NCI-H526 treated with DMSO at 0.1 percent for 48 hours (cell line): ENCODE measurements around the gene PGRMC1.
"Not testable (repeated sequence)": the region's sequence is repeated elsewhere in the genome, so short reads cannot be mapped to it uniquely, and the experiment has no call there.

Experiments
- DNase-seq: peaks from one replicate; lab custom pipeline; 2025; lab: John Stamatoyannopoulos, UW

PGRMC1 gene

GRCh38 chrX:119235051-119235511 lies 1.0 kb upstream of the PGRMC1 start:
- no peak for DNase-seq

- DNase-seq: peak; percentile 47
These were observed 807 bp downstream of the PGRMC1 start for GRCh38 chrX:119236623-119237561.

GRCh38 chrX:119237562-119237942 lies 1.5 kb downstream of the PGRMC1 start:
- DNase-seq: no peak

DNA sequence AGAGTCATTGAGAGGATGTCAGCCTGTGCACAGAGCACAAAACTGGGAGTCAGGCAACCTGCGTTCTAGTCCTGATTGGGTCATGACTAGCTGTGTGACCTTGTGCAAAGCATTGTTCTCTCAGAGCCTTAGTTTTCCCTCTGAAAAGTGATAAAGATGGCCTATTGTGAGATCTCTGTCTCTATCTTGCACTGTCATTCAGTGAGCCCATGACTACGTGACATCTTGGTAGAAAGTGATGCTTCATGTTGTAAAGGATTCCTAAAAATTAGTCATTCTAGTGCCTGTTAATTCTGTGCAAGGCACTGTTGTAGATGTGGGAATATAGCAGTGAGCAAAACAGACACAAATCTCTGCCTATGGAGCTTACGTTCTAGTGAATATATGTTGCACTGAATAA lies 2.5 kb downstream of the PGRMC1 start:
- no peak for DNase-seq

GRCh38 chrX:119240356-119240755 lies 4.3 kb downstream of the PGRMC1 start:
- DNase-seq: no peak

GRCh38 chrX:119247702-119248101 lies 11.6 kb downstream of the PGRMC1 start:
- DNase-seq: no peak

GRCh38 chrX:119249891-119250290 lies 13.8 kb downstream of the PGRMC1 start:
- no peak for DNase-seq

- peak; percentile 60 for DNase-seq
These were observed 15.3 kb downstream of the PGRMC1 start for GRCh38 chrX:119251386-119251785.

- peak; percentile 84 for DNase-seq
These were observed 16.6 kb downstream of the PGRMC1 start for GRCh38 chrX:119252716-119253115.

- peak; percentile 8 for DNase-seq
These were observed 30.4 kb downstream of the PGRMC1 start for GRCh38 chrX:119266364-119266995.

- DNase-seq: not testable (repeated sequence)
These were observed 31.0 kb downstream of the PGRMC1 start for GRCh38 chrX:119267115-119267514.

DNA sequence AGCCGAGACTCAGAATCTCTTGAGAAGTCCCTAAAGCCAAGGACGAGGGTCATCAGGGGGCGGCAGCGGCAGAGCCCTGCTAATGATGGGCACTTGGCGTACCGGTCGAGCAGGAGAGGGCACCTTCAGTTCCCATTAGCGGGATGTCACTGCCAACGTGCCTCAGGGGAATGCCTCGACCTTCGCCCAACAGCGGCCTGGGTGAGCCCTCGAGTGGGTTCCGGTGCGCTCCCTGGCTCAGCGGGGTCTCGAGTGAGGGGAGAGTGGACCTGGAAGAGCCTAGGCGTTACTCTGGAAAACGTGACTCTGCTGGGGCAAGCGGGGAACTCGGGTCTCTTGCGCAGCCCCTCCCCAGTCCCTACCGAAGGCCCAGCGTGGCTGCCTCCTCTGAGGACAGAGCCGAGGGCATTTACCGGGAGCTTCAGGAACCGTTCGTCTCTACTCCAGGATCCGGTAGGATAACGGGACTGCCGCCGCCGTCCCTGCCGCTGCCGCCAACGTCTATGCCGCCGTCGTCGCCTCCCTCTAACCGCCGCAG lies 36.9 kb downstream of the PGRMC1 start:
- DNase-seq: no peak

- no peak for DNase-seq
These were observed 37.5 kb downstream of the PGRMC1 start for GRCh38 chrX:119273420-119274192.

- not testable (repeated sequence) for DNase-seq
These were observed 46.3 kb downstream of the PGRMC1 start for GRCh38 chrX:119282347-119282746.

DNA sequence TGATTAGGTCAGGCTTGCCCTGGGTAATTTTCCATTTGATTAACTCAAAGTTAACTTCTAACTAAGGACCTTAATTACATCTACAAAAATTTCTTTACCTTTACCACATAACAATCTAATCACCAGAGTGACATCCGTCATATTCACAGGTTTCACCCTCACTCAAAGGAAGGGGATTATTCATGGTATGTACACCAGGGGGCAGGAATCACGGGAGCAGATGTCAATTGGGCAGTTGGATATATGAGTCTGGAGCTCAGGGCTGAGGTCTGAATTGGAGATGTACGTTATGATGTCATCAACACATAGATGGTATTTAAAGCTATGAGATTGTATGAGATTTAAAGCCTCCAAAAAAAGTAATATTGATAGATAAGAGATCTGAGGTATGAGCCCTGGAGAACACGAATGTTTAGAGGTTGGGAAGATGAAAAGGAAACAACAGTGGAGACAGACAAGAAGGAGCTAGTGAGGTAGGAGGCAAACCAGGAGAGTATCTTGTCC lies 52.9 kb downstream of the PGRMC1 start:
- DNase-seq: no peak

GRCh38 chrX:119290476-119290875 lies 54.4 kb downstream of the PGRMC1 start:
- no peak for DNase-seq

GRCh38 chrX:119291246-119291645 lies 55.2 kb downstream of the PGRMC1 start:
- not testable (repeated sequence) for DNase-seq

DNA sequence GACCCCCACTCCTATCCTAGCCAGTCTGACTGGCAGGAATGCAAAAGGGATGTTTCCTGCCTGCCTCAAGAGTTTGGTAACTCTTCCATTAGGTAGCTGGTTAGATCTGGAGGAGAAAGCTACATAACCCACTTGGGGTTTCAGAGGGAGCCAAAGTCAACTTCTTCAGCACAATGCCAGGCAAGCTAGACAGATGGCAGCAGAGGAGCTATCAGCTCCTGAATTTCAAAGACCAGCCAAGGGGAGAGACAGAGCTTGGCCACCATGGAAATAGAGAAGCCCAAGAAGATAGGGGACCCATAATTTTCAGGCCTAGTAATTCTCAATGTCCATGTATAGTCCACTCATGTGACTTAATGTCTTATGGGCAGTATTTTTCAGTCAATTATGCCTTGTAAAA lies 56.4 kb downstream of the PGRMC1 start:
- no peak for DNase-seq
